SK-N-SH treated with all-trans-retinoic acid at 6 μM for 48 hours (cell line): ENCODE measurements around the gene P2RY8.

Source experiments
- ATAC-seq: fragments of 200-7000 bp; cut with Tn5 transposase; 3 replicates; pipeline ENCODE4 v1.9.1; 2020; ENCODE audit warnings: mild to moderate bottlenecking, moderate library complexity
- ARNTL ChIP-seq: fragments of 450-650 bp; formaldehyde crosslinking; IDR thresholded peaks from 2 replicates; pipeline ENCODE4 v1.5.0; 2020; ENCODE audit warnings: low read depth, mild to moderate bottlenecking, moderate library complexity, borderline replicate concordance
- BACH2 ChIP-seq: fragments of 250-450 bp; sonication (Bioruptor Pico); IDR thresholded peaks from 2 replicates; pipeline ENCODE4 v1.9.0; 2021; ENCODE audit warnings: mild to moderate bottlenecking, borderline replicate concordance
- CSDC2 ChIP-seq: fragments of 250-450 bp; sonication (Bioruptor Pico); IDR thresholded peaks from 2 replicates; pipeline ENCODE4 v1.5.0; 2020; ENCODE audit warnings: mild to moderate bottlenecking, moderate library complexity
- ESRRG ChIP-seq: fragments of 250-450 bp; sonication (Bioruptor Pico); IDR thresholded peaks from 2 replicates; pipeline ENCODE4 v1.6.1; 2021; ENCODE audit warnings: mild to moderate bottlenecking
- GLIS3 ChIP-seq: fragments of 250-450 bp; sonication (Bioruptor Pico); IDR thresholded peaks from 2 replicates; pipeline ENCODE4 v1.5.0; 2020; ENCODE audit warnings: mild to moderate bottlenecking, moderate library complexity
- ISL1 ChIP-seq: fragments of 250-450 bp; sonication (Bioruptor Pico); IDR thresholded peaks from 2 replicates; pipeline ENCODE4 v2.1.2; 2022; ENCODE audit warnings: mild to moderate bottlenecking, moderate library complexity
- OSR1 ChIP-seq: fragments of 250-450 bp; sonication (Bioruptor Pico); IDR thresholded peaks from 2 replicates; pipeline ENCODE4 v1.8.0; 2022; ENCODE audit warnings: moderate library complexity, mild to moderate bottlenecking, inconsistent platforms
- PPARA ChIP-seq: fragments of 250-450 bp; sonication (Bioruptor Pico); IDR thresholded peaks from 2 replicates; pipeline ENCODE4 v1.5.0; 2020; ENCODE audit warnings: mild to moderate bottlenecking, borderline replicate concordance
- RARB ChIP-seq: fragments of 250-450 bp; sonication (Bioruptor Pico); IDR thresholded peaks from 2 replicates; pipeline ENCODE4 v1.8.0; 2021; ENCODE audit warnings: mild to moderate bottlenecking, moderate library complexity
- SNAI2 ChIP-seq: fragments of 250-450 bp; sonication (Bioruptor Pico); IDR thresholded peaks from 2 replicates; pipeline ENCODE4 v1.5.0; 2020; ENCODE audit warnings: mild to moderate bottlenecking, moderate library complexity
- TOX ChIP-seq: fragments of 250-450 bp; sonication (Bioruptor Pico); IDR thresholded peaks from 2 replicates; pipeline ENCODE4 v1.8.0; 2021; ENCODE audit warnings: mild to moderate bottlenecking, moderate library complexity, borderline replicate concordance
- TSHZ2 ChIP-seq: fragments of 250-450 bp; sonication (Bioruptor Pico); IDR thresholded peaks from 2 replicates; pipeline ENCODE4 v1.5.0; 2020; ENCODE audit warnings: mild to moderate bottlenecking, moderate library complexity
- ZC3H10 ChIP-seq: fragments of 250-450 bp; sonication (Bioruptor Pico); IDR thresholded peaks from 2 replicates; pipeline ENCODE4 v1.5.1; 2021; ENCODE audit warnings: mild to moderate bottlenecking, moderate library complexity
- ZFP3 ChIP-seq: fragments of 250-450 bp; sonication (Bioruptor Pico); IDR thresholded peaks from 2 replicates; pipeline ENCODE4 v1.5.0; 2020; ENCODE audit warnings: mild to moderate bottlenecking, moderate library complexity
- ZFP30 ChIP-seq: fragments of 450-650 bp; formaldehyde crosslinking; IDR thresholded peaks from 2 replicates; pipeline ENCODE4 v1.5.0; 2022; ENCODE audit warnings: mild to moderate bottlenecking, moderate library complexity
- ZNF70 ChIP-seq: fragments of 450-650 bp; formaldehyde crosslinking; IDR thresholded peaks from 2 replicates; pipeline ENCODE4 v1.5.0; 2020; ENCODE audit warnings: mild to moderate bottlenecking, moderate library complexity
- TF ChIP-seq, protein P1 (sequence below): fragments of 250-450 bp; sonication (Bioruptor Pico); IDR thresholded peaks from 2 replicates; pipeline ENCODE4 v1.5.1; 2020; ENCODE audit warnings: low read depth, mild to moderate bottlenecking, moderate library complexity
- TF ChIP-seq, protein P2 (sequence below): fragments of 250-450 bp; sonication (Bioruptor Pico); IDR thresholded peaks from 2 replicates; pipeline ENCODE4 v1.8.0; 2020; ENCODE audit warnings: mild to moderate bottlenecking, moderate library complexity, borderline replicate concordance
- TF ChIP-seq, protein P3 (sequence below): fragments of 250-450 bp; sonication (Bioruptor Pico); IDR thresholded peaks from 2 replicates; pipeline ENCODE4 v1.8.0; 2021; ENCODE audit warnings: low read depth, mild to moderate bottlenecking, moderate library complexity, borderline replicate concordance

The P2RY8 gene

DNA sequence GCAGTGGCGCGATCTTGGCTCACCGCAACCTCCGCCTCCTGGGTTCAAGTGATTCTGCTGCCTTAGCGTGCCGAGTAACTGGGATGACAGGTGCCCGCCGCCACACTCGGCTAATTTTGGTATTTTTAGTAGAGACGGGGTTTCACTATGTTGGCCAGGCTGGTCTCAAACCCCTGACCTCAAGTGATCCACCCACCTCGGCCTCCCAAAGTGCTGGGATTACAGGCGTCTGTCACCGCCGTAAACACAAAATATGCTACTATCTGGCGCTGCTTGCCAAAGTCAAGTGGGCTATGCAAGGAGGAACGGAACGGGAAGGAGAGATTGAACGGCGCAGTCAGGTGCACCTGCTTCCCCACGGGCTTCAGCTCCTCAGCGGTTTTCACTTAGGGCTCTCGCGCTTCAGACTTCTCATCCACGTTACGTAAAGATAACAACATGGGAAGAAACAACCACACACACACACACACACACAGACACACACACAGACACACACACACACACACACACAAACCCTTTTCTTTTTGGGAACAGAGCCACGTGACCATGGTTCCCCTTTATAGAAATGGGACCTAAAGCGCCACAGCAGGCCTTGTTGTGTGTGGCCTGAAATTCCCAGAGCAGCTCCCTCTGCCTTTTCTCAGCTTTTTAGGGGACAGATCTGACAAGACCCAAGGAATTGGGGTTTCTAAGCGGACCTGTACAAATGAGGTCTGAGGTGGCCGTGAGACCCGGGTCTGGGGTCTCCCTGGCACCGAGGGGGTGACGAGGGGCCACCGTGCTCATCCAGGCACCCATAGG, 1.5 kb downstream of the P2RY8 start:
- TF ChIP-seq BACH2 (CRISPR knock-in tag) (no peak), TSHZ2 (CRISPR knock-in tag) (no peak), CSDC2 (CRISPR knock-in tag) (no peak), OSR1 (no peak), ARNTL (CRISPR knock-in tag) (no peak), ZFP3 (CRISPR knock-in tag) (no peak), ZFP30 (CRISPR knock-in tag) (no peak), ESRRG (CRISPR knock-in tag) (no peak), SNAI2 (no peak), GLIS3 (CRISPR knock-in tag) (no peak), ZC3H10 (CRISPR knock-in tag) (no peak), ZNF70 (CRISPR knock-in tag) (no peak), ISL1 (CRISPR knock-in tag) (no peak), RARB (CRISPR knock-in tag) (no peak), PPARA (CRISPR knock-in tag) (no peak), TOX (CRISPR knock-in tag) (no peak)
- TF ChIP-seq, protein P1, sequence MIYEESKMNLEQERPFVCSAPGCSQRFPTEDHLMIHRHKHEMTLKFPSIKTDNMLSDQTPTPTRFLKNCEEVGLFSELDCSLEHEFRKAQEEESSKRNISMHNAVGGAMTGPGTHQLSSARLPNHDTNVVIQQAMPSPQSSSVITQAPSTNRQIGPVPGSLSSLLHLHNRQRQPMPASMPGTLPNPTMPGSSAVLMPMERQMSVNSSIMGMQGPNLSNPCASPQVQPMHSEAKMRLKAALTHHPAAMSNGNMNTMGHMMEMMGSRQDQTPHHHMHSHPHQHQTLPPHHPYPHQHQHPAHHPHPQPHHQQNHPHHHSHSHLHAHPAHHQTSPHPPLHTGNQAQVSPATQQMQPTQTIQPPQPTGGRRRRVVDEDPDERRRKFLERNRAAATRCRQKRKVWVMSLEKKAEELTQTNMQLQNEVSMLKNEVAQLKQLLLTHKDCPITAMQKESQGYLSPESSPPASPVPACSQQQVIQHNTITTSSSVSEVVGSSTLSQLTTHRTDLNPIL (CRISPR knock-in tag), result no peak
- TF ChIP-seq, protein P2, sequence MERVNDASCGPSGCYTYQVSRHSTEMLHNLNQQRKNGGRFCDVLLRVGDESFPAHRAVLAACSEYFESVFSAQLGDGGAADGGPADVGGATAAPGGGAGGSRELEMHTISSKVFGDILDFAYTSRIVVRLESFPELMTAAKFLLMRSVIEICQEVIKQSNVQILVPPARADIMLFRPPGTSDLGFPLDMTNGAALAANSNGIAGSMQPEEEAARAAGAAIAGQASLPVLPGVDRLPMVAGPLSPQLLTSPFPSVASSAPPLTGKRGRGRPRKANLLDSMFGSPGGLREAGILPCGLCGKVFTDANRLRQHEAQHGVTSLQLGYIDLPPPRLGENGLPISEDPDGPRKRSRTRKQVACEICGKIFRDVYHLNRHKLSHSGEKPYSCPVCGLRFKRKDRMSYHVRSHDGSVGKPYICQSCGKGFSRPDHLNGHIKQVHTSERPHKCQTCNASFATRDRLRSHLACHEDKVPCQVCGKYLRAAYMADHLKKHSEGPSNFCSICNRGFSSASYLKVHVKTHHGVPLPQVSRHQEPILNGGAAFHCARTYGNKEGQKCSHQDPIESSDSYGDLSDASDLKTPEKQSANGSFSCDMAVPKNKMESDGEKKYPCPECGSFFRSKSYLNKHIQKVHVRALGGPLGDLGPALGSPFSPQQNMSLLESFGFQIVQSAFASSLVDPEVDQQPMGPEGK (CRISPR knock-in tag), result no peak
- ATAC-seq, result no peak

DNA sequence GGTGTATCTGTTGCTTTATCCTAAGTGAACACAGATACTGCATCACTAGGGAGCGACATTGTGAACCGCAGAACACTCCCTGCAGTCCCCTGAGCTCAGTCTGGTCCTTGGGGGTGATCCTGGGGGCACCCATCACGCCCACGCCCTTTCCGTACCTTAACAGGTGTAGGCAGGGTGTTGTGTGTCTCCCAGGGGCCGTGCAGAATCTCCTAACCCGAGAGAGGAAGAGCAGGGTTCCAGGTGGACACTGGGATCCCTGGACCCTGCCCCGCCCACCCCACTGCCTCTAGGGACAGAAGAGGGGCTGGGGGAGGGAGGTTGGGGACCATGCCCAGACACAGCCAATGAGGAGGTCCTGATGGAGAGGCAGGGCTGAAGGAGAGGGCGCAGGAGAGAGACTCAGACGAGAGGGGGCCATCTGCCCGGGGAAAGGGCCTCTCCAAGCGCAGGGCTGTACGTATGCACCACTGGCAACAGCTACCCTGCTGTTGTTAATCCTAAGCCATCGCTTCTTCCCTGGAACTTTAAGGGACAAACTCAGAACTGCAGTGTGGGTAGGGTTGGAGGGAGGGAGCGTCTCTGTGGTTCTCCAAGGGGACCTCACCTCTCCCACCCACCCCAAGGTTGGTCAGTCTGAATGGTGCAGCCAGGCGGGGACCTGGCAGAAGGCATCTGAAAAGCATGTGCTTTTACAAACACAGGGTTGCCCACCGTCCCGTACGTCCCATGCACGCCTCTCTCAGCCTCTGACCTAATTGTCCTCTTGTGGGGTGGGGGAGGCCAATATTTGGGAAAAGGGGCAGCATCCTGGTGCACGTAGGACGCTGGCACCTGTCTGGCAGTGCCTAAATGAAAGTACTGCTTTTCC, 2.5 kb downstream of the P2RY8 start:
- no peak for ATAC-seq
- TF ChIP-seq ISL1 (CRISPR knock-in tag), result no peak
- TF ChIP-seq, protein P3, sequence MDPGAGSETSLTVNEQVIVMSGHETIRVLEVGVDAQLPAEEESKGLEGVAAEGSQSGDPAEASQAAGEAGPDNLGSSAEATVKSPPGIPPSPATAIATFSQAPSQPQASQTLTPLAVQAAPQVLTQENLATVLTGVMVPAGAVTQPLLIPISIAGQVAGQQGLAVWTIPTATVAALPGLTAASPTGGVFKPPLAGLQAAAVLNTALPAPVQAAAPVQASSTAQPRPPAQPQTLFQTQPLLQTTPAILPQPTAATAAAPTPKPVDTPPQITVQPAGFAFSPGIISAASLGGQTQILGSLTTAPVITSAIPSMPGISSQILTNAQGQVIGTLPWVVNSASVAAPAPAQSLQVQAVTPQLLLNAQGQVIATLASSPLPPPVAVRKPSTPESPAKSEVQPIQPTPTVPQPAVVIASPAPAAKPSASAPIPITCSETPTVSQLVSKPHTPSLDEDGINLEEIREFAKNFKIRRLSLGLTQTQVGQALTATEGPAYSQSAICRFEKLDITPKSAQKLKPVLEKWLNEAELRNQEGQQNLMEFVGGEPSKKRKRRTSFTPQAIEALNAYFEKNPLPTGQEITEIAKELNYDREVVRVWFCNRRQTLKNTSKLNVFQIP (CRISPR knock-in tag), result no peak
- no peak for TF ChIP-seq ARNTL (CRISPR knock-in tag)
- no peak for TF ChIP-seq PPARA (CRISPR knock-in tag)
- no peak for TF ChIP-seq RARB (CRISPR knock-in tag)
- no peak for TF ChIP-seq TSHZ2 (CRISPR knock-in tag)
- TF ChIP-seq, protein P1 (CRISPR knock-in tag), result no peak
- no peak for TF ChIP-seq GLIS3 (CRISPR knock-in tag)
- no peak for TF ChIP-seq ZC3H10 (CRISPR knock-in tag)
- no peak for TF ChIP-seq TOX (CRISPR knock-in tag)
- TF ChIP-seq, protein P2 (CRISPR knock-in tag), result no peak
